ENCODE results near the gene CCND2.
A peak's percentile ranks its signal among the peaks of the same experiment; 100 is the strongest.

CCND2 gene

DNA sequence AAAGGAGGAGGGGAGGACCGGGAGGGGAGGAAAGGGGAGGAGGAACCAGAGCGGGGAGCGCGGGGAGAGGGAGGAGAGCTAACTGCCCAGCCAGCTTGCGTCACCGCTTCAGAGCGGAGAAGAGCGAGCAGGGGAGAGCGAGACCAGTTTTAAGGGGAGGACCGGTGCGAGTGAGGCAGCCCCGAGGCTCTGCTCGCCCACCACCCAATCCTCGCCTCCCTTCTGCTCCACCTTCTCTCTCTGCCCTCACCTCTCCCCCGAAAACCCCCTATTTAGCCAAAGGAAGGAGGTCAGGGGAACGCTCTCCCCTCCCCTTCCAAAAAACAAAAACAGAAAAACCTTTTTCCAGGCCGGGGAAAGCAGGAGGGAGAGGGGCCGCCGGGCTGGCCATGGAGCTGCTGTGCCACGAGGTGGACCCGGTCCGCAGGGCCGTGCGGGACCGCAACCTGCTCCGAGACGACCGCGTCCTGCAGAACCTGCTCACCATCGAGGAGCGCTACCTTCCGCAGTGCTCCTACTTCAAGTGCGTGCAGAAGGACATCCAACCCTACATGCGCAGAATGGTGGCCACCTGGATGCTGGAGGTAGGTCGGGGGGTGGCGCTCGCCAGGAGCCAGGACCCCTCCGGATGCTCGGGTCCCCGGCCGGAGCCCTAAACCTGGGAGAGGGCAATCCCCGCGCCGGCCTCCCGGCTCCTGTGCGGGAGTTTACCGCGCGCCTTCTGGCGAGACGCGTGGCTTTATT is at the start of gene CCND2:
Gene CCND2, plus strand, starts transcription at position 111 of the 744 bp plus-strand sequence. Its CDS starts 279 bp downstream, at position 390.
- TF ChIP-seq, protein P1, sequence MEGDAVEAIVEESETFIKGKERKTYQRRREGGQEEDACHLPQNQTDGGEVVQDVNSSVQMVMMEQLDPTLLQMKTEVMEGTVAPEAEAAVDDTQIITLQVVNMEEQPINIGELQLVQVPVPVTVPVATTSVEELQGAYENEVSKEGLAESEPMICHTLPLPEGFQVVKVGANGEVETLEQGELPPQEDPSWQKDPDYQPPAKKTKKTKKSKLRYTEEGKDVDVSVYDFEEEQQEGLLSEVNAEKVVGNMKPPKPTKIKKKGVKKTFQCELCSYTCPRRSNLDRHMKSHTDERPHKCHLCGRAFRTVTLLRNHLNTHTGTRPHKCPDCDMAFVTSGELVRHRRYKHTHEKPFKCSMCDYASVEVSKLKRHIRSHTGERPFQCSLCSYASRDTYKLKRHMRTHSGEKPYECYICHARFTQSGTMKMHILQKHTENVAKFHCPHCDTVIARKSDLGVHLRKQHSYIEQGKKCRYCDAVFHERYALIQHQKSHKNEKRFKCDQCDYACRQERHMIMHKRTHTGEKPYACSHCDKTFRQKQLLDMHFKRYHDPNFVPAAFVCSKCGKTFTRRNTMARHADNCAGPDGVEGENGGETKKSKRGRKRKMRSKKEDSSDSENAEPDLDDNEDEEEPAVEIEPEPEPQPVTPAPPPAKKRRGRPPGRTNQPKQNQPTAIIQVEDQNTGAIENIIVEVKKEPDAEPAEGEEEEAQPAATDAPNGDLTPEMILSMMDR (IDR thresholded peaks at IDR 0.05; ENCODE audit: low read depth, low read length) = no peak
- peak within 1 kb of the TSS; percentile 52 for H3K4me3 ChIP-seq (ENCODE audit: low read depth, low read length)

DNA sequence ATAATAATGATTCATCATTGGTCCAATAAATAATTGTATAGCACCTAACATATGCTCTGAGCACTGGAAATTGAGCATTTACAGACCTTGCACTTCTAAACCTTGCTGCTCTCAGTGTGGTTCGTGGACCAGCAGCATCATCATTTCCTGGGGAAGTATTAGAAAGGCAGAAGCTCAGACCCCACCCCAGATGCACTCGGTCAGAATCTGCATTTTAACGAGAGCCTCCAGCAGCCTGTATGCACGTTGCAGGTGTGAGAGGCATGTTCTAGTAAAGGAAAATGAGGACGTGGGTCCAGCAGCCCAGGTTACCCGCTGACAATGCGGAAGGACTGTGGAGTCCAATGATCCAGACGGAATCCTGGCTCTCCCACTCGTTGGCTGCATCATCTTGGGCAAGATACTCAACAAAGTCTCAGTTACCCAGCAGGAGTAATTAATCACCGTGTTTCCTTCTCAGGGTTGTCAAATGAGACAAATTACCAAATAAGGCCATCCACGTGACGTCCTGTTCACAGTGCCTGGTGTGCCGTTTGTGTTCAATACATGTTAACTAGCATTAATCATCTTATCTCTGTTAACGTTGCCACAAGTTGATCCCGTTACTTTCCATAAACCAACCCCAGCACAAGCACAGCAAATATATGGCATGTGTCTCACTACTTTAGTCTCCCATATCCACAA is 49.2 kb upstream of the CCND2 start:
- TF ChIP-seq, protein P1 (IDR thresholded peaks at IDR 0.05; ENCODE audit: low read depth, low read length) = no peak
- no peak overlapping the region for H3K4me3 ChIP-seq (ENCODE audit: low read depth, low read length)

DNA sequence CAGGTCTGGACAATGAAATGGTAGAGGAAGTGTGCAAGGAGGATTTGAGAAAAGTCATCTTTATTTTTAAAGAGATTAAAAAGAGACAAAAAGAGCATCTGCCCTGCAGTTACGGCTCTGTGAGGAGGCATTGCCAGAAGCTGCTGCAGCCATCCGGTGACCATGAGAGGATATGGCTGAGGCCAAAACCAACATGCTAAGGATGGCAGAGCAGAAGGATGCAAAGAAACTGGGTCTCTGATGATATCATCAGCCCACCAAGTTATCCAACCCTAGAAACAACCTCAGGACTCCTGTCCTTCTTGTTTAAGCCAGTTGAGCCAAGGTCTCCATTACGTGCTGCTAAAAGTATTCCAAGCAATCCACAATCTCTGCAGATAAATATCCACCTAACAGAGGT is 48.0 kb upstream of the CCND2 start:
- TF ChIP-seq, protein P1 (IDR thresholded peaks at IDR 0.05; ENCODE audit: low read depth, low read length) = no peak

DNA sequence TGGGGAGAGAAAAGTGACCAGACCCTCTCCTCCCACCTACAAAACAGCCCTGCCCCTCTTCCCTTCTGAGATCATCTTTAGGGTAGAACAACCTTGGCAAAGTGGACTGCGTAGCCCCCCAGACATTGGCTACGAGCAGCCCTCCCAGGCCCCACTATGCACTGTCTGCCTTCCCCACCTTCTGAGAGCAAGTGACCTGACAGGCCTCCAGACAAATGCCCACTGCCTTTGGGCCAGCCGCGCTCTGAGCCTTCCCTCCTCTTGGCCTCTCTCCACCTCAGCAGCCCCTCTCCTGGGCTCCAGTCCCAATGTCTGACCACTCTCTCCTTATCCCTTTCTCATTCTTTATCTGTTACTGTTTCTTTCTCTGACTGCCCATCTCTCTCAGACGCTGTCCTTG is 46.5 kb upstream of the CCND2 start:
- TF ChIP-seq, protein P1 (IDR thresholded peaks at IDR 0.05; ENCODE audit: low read depth, low read length) = no peak
- H3K4me3 ChIP-seq (ENCODE audit: low read depth, low read length) = no peak overlapping the region

More for the DNA sequence above, 48.0 kb upstream of the CCND2 start:
- no peak overlapping the region for H3K4me3 ChIP-seq (ENCODE audit: low read depth, low read length)

DNA sequence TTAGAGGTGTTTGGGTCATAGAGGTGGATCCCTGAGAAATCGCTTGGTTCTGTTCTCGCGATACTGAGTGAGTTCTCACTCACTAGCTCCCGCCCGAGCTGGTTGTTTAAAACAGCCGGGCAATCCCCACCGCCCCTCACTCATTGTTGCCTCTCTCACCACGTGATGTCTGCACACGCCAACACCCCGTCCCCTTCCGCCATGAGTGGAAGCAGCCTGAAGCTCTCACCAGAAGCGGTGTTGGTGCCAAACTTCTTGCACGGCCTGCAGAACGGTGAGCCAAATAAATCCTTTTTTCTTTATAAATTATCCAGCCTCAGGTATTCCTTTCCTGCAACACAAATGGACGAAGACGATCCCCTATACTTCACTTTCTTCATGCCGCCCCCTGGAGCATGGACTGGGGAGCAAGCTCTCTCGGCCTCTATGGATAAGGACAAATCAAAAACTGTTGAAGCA is 45.4 kb upstream of the CCND2 start:
- TF ChIP-seq, protein P1 (IDR thresholded peaks at IDR 0.05; ENCODE audit: low read depth, low read length) = no peak
- H3K4me3 ChIP-seq (ENCODE audit: low read depth, low read length) = no peak overlapping the region

DNA sequence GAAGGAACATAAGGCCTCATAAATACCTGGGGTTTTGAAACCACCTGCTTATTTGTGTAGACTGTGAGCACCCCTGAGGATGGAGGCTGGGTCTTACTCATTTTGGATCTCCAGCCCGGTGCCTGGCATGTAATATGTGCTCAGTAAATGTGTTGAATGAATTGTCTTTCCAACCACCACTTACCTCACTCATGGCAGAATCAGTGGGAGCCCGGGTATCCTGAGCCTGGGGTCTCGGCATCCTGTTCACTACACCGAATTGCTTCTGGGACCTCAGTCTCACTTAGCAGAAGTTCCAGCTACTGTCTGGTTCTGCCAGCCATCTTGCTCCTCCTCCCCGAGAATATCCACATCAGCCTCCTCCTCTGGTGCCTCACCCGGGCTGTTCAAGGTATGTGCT is 43.0 kb upstream of the CCND2 start:
- no peak overlapping the region for H3K4me3 ChIP-seq (ENCODE audit: low read depth, low read length)
- TF ChIP-seq, protein P1 (IDR thresholded peaks at IDR 0.05; ENCODE audit: low read depth, low read length) = no peak

DNA sequence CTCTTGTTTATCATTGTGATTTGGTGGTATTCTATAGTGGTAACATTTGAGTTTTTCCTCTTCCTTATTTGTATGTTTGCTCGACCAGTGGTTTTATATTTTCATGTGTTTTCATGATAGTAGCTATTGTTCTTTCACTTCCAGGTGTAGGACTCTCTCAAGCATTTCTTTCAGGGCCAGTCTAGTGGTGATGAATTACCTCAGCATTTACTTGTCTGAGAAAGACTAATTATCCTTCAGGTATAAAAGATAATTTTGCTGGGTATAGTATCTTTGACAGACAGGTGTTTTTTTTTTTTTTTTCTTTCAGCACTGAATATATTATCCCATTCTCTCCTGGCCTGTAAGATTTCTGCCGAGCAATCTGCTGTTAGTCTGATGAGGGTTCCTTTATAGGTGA is 35.0 kb upstream of the CCND2 start:
- TF ChIP-seq, protein P1 (IDR thresholded peaks at IDR 0.05; ENCODE audit: low read depth, low read length) = no peak
- no peak overlapping the region for H3K4me3 ChIP-seq (ENCODE audit: low read depth, low read length)

All from WI38 (cell line).